GM21576 (cell line): ENCODE results near the gene E2F7.
"Not testable (repeated sequence)": the region's sequence is repeated elsewhere in the genome, so short reads cannot be mapped to it uniquely, and the experiment has no call there.

Experiments used
- ATAC-seq: cut with Tn5 transposase; IDR thresholded peaks from one replicate; pipeline ENCODE4 v1.9.1; 2021; ENCODE audit warnings: mild to moderate bottlenecking, moderate library complexity; ENCODE audit not compliant: unreplicated experiment

E2F7 gene, protein sequence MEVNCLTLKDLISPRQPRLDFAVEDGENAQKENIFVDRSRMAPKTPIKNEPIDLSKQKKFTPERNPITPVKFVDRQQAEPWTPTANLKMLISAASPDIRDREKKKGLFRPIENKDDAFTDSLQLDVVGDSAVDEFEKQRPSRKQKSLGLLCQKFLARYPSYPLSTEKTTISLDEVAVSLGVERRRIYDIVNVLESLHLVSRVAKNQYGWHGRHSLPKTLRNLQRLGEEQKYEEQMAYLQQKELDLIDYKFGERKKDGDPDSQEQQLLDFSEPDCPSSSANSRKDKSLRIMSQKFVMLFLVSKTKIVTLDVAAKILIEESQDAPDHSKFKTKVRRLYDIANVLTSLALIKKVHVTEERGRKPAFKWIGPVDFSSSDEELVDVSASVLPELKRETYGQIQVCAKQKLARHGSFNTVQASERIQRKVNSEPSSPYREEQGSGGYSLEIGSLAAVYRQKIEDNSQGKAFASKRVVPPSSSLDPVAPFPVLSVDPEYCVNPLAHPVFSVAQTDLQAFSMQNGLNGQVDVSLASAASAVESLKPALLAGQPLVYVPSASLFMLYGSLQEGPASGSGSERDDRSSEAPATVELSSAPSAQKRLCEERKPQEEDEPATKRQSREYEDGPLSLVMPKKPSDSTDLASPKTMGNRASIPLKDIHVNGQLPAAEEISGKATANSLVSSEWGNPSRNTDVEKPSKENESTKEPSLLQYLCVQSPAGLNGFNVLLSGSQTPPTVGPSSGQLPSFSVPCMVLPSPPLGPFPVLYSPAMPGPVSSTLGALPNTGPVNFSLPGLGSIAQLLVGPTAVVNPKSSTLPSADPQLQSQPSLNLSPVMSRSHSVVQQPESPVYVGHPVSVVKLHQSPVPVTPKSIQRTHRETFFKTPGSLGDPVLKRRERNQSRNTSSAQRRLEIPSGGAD

GRCh38 chr12:77065361-77066204, at the start of gene E2F7:
Gene E2F7, minus strand, starts transcription at chr12:77065569. Its CDS starts 934 bp downstream, at chr12:77064635.
- ATAC-seq: peak; percentile 68

DNA sequence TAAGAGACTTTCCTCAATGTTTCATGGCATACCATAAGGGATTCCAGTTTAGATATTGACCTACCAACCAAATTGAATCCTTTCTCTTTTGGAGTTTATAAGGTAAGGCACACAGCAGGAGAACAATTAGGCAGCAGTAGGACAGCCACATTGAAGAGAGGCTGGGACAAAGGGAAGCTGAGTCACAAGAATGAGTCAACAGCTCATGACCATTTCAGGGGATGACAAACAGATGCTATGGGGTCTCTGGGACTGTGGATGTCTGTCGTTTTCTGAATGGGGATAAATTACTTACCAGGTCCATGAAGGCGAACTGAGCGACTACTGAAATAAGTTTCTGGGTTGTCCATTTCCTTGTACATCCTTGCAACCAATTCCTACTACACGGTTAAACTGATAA, 48.6 kb upstream of the E2F7 start:
- ATAC-seq: no peak

DNA sequence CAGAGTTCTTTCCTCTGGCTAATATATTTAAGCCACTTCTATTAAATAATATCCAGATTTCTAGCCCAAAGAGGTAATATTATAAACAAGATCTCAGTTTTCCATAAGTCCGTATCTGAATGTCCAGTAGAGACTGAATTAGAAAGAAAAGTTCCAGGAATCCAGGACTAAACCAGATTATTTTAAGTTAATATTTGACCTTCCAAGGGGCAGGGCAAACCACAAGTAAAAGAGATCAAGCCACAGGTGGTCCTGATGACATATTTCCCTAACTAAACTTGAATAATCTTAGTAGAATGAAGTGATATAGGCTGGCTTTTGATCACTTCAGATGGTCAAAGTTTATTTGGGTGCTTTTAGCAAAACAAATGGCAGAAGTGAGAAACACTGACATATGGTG, 43.3 kb upstream of the E2F7 start:
- ATAC-seq: no peak

DNA sequence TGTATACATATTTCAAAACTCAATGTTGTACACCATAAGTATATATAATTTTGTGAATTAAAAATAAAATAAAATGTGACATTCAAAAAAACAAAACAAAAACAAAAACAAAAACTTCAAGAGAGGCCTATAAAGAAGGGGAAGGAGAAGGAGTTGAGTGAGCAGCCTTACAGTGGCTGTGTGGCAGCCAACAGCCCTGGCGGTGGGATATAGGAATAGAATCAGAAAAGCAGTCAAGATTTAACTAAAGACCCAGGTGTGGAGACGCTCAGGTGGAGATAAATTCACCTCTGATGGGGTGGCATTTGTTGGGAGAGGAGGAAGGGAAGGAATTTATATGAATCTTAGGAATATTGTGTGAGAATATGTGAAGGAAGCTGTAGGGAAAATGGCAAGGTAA, 41.8 kb upstream of the E2F7 start:
- no peak for ATAC-seq

GRCh38 chr12:77104792-77105191, 39.4 kb upstream of the E2F7 start:
- no peak for ATAC-seq

DNA sequence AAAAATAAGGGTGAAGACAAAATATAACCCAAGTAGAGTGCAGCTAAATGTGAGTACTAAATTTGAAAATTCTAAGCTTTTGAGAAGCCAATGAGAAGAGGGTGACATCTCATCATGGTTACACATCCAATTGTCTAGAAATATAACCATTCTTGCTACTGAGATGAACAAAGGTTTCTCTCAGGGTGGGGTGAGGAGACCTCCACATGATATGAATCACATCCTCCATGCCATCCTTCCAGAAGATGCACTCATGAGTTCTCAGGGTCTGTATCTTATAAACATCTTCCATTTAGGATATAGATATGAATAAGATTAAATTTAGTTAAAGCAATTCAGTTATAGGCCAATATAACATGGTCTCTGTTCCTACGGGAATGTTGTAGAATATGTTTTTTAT, 38.9 kb upstream of the E2F7 start:
- ATAC-seq: no peak

DNA sequence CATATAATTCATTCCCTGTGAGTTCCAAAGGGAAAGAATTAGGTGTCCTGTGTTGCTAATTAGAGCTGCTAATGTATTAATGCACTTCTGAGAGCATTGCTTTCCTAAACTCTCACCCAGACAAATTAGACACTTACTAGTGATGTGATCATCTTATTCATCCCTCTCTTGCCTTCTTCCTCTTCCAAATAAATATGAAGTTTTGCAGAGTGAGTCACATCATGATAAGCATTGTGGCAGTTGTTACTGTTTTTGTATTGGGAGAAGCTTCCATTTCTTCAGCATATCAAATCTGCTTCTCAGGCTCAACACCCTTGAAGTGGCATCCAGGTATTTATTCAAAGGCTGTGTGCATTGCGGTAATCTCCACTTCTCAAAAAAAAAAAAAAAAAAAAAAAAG, 37.3 kb upstream of the E2F7 start:
- ATAC-seq: no peak

GRCh38 chr12:77102123-77102522, 36.8 kb upstream of the E2F7 start:
- ATAC-seq: no peak

DNA sequence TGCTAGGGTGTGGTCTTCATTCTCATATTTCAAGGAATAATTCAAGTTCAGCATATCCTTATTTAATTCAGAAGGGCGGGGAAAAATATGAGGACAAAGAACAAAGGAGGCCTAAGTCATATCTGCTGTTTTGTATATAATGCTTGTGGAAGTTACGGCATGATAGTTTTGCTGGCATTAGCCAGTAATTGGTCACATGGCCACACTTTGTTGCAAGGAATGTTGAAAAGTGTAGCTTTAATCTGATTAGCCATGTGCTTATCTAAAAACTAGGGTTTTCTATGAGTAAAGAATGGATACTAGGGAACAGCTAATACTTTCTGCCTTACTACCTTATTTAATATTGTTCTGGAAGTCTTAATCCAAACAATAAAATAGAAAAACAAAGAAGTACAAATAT, 34.4 kb upstream of the E2F7 start:
- no peak for ATAC-seq

GRCh38 chr12:77097846-77098245, 32.5 kb upstream of the E2F7 start:
- no peak for ATAC-seq

- ATAC-seq: not testable (repeated sequence)
These were observed 26.9 kb upstream of the E2F7 start for GRCh38 chr12:77092227-77092626.

- no peak for ATAC-seq
These were observed 24.4 kb upstream of the E2F7 start for GRCh38 chr12:77089686-77090220.

DNA sequence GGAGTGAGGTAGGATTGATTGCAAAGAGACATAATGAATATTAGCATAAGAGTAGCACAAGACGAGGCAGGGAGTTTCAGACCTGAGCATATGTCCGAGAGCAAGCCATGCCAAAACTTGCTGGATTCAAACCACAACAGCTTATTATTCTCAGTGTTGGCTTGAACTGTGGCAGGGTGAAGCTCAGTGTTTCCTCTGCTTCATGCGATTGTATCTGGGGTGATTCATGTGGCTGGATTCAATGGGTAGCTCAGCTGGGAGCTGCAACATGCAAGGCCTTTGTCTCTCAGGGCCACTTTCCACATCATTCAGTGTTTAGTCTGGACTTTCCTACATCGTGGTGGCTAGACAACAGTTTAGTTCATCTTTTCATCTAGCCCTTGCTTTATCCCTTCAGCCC, 22.1 kb upstream of the E2F7 start:
- no peak for ATAC-seq

- ATAC-seq: no peak
These were observed 16.7 kb upstream of the E2F7 start for GRCh38 chr12:77082021-77082420.

GRCh38 chr12:77079631-77080030, 14.3 kb upstream of the E2F7 start:
- ATAC-seq: no peak

GRCh38 chr12:77078231-77078630, 12.9 kb upstream of the E2F7 start:
- ATAC-seq: no peak

- no peak for ATAC-seq
These were observed 11.5 kb upstream of the E2F7 start for GRCh38 chr12:77076886-77077285.

DNA sequence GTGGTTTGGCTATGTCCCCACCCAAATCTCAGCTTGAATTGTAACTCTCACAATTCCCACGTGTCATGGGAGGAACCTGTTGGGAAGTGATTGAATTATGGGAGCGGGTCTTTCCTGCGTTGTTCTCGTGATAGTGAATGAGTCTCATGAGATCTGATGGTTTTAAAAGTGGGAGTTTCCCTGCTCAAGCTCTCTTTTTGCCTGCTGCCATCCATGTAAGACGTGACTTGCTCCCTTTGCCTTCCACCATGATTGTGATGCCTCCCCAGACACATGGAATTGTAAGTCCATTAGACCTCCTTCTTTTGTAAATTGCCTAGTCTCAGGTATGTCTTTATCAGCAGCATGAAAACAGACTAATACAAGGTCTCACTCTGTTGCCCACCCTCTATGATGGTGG, 8.5 kb upstream of the E2F7 start:
- ATAC-seq: not testable (repeated sequence)

DNA sequence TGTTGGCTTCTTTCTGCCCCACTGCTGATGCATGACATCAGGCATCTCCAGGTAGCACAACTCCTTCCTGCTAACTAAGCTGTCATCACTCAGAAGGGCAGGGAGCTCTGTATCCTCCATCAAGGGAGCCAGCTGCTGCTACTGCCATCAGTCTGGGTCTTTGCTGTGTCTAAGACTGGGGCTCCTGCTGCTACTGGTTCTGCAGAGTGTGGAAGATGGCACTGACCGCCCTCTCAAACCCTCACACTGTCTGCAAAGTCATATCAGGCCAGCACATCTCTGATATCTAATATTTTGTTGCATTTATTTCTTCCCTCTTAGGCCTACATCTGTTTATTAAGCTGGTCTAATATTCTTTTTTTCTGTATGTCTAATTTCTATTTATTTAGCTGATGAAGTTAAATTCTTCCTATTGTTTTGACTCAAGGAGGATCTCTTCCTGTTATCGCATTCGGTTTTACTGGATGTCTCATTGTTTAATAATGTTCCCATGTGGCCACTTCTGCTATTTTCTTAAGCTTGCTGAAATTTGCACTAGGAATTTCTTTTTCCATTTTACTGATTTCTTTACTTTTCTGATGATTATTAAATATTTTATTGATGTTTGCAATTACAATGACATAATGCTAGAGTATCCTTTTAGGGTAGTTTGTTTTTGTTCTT, 7.6 kb upstream of the E2F7 start:
- ATAC-seq: no peak

- ATAC-seq: no peak
These were observed 5.6 kb upstream of the E2F7 start for GRCh38 chr12:77070800-77071449.
